ENCODE data around the gene TAOK1.
A peak's percentile ranks its signal among the peaks of the same experiment; 100 is the strongest.
"Not testable (repeated sequence)": the region's sequence is repeated elsewhere in the genome, so short reads cannot be mapped to it uniquely, and the experiment has no call there.

The TAOK1 gene

DNA sequence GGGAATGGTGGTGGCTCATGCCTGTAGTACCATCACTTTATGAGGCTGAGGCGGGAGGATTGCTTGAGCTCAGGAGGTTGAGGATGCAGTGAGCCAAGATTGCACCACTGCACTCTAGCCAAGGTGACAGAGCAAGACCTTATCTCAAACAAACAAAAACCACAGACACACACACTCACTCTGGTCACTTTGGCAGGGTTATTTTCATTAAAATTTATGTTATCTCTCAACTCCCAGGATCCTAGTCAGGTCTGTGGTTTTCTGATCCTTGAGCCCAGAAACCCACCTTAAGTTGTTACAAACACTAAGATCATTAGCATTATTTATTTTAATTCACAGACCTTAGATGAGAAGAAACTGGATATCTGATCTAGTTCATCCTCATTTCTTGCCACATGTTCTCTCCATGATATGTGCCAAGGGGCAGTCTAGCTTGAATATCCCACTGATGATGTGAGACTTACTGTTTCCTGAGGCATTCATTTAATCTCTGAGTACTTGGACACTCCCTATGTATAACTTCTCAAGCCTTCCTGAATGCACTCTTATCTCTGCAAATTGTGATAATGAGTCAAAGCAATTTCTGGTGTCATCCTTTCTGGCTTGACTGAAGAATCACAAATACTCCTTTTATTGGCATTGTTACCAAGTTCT, 167.0 kb downstream of the TAOK1 start:
- peaks cover 41% of the 10 kb centered on the region for H3K4me1 Mint-ChIP-seq (ENCODE audit: low read depth)
- intact Hi-C loops (cut with micrococcal nuclease): no loop called here
- no peak overlapping the region for H3K27ac Mint-ChIP-seq
- H3K36me3 Mint-ChIP-seq (ENCODE audit: low read depth): peaks cover 7% of the 10 kb centered on the region
- H3K4me3 Mint-ChIP-seq: no peak overlapping the region
- H3K27me3 Mint-ChIP-seq: no peaks in the 10 kb centered on the region
- no peaks in the 10 kb centered on the region for H3K9me3 Mint-ChIP-seq

DNA sequence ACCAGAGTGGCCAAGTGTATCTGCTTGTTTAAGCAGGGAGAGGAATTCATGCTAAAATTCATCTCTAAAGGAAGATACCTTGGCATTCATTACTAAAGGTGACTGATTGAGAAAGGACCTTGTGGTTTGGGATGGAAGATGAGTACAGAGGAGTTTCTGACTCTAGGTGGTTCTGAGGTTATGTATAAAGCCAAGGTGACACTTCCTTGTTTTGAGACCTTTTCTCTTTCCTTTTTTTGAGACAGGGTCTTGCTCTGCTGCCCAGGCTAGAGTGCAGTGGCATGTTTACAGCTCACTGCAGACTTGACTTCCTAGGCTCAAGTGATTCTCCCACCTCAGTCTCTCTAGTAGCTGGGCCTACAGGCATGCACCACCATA, 167.6 kb downstream of the TAOK1 start:
- peaks cover 12% of the 10 kb centered on the region for H3K36me3 Mint-ChIP-seq (ENCODE audit: low read depth)
- H3K9me3 Mint-ChIP-seq: no peaks in the 10 kb centered on the region
- peaks cover 46% of the 10 kb centered on the region for H3K4me1 Mint-ChIP-seq (ENCODE audit: low read depth)
- H3K4me3 Mint-ChIP-seq: no peak overlapping the region
- H3K27me3 Mint-ChIP-seq: no peaks in the 10 kb centered on the region
- intact Hi-C loops (cut with micrococcal nuclease): no loop called here
- H3K27ac Mint-ChIP-seq: peak overlapping the region; percentile 49

DNA sequence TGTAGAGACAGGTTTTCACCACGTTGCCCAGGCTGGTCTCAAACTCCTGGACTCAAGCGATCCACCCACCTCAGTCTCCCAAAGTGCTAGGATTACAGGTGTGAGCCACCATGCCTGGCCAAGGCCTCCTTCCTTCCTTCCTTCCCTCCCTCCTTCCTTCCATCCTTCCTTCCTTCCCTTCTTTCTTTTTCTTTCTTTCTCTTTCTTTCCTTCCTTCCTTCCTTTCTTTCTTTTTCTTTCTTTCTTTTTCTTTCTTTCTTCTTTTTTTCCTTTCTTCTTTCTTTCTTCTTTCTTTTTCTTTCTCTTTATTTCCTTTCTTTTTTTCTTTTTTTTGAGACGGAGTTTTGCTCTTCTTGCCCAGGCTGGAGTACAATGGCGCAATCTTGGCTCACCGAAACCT, 168.0 kb downstream of the TAOK1 start:
- H3K4me1 Mint-ChIP-seq (ENCODE audit: low read depth): peaks cover 50% of the 10 kb centered on the region
- H3K9me3 Mint-ChIP-seq; H3K27me3 Mint-ChIP-seq; H3K4me3 Mint-ChIP-seq; intact Hi-C loops (cut with micrococcal nuclease): not testable (repeated sequence)
- peak overlapping the region; percentile 49 for H3K27ac Mint-ChIP-seq
- peaks cover 16% of the 10 kb centered on the region for H3K36me3 Mint-ChIP-seq (ENCODE audit: low read depth)

DNA sequence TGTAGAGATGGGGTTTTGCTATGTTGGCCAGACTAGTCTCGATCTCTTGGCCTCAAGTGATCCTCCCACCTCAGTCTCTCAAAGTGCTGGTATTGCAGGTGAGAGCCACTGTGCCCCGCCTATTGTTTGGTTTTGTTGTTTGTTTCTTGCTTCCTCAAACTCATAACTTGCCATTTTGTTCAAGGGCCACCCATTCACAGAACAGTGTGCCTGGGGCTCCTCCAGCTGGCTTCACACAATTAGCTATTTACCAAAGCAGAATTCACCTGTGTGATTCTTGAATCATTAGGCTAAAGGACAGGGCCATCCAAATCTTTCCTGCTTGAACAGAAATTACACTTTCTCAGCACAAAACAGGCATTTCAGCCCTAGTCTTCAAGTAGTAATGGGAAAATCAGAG, 169.5 kb downstream of the TAOK1 start:
- Mint-ChIP-seq H3K4me3 (no peak overlapping the region), H3K36me3 (ENCODE audit: low read depth) (peaks cover 24% of the 10 kb centered on the region), H3K27me3 (no peaks in the 10 kb centered on the region), H3K9me3 (no peaks in the 10 kb centered on the region), H3K27ac (peak overlapping the region; percentile 88), H3K4me1 (ENCODE audit: low read depth) (peaks cover 61% of the 10 kb centered on the region)
- intact Hi-C loops (cut with micrococcal nuclease): loop anchor here (10.0 kb wide), 2 partner anchors 55 to 165 kb away; partner anchors contain the start of gene TAOK1

DNA sequence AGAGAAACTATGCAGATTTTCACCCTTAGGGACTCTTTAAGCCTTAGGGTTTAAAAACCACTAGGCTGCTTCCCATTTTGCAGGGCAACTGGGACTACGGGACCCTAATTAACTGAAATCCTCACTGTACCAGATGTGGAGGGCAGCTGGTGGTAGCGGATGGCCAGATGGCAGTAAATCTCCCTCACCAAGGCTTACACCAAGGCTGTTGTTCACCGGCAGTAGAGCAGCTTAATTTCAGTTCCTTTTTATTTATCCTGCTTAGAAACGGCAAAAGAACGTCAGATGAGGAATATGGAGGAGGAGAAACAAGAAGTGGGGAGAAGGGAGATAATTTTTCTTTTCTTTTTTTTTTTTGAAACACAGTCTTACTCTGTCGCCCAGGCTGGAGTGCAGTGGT, 170.2 kb downstream of the TAOK1 start:
- Mint-ChIP-seq H3K4me3 (peak overlapping the region; percentile 56), H3K36me3 (ENCODE audit: low read depth) (peaks cover 24% of the 10 kb centered on the region), H3K27me3 (no peaks in the 10 kb centered on the region), H3K4me1 (ENCODE audit: low read depth) (peaks cover 57% of the 10 kb centered on the region), H3K27ac (peak overlapping the region; percentile 88), H3K9me3 (no peaks in the 10 kb centered on the region)
- intact Hi-C loops (cut with micrococcal nuclease): loop anchor here (10.0 kb wide), 2 partner anchors 54 to 166 kb away; partner anchors contain the start of gene TAOK1

DNA sequence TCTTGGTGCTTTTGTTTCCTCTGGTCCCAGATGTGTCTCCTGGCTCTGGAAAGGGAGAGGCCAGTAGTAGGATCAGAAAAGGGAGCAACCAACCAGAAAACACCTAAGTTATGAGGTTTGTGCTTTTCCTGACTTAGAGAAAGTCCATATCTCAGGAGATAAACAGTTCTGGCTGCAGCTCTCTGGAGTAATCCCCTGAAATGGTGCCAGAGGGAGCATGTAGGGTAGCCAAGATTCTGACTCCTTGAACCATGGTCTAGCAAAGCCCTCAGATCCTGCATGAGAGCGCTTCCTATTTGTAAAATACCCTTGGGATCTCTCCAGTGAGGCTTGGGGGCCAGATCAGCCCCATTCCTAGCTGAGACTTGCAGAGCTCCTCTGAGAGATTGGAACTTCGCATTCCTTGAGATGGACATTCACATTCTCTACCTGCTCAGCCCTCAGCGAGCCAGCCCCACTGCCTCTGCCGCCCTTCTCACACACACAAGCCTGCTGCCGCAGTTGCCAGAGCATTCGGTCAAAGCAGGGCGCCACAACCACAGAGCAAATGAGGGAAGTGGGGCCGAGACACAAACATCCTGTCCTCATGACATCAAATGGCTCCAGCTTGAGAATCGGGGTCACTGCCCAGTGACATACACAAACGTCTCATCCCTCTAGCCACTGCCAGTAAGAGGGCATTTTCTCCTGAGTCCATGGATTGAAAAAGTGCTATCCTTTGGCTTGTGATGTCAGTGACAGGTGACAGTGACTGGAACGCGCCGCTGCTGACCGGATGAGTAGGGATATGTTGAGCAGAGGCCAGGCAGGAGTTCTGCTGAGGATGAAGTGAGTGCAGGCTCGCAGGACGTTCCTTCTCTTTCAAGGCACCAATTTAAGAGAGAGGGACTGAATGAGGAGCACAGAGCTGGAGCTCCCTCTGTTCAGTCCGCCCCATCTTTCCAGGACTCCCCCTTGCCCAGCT, 171.7 kb downstream of the TAOK1 start:
- Mint-ChIP-seq H3K4me1 (ENCODE audit: low read depth) (peaks cover 67% of the 10 kb centered on the region), H3K27me3 (no peaks in the 10 kb centered on the region), H3K4me3 (peak overlapping the region; percentile 58), H3K36me3 (ENCODE audit: low read depth) (peaks cover 31% of the 10 kb centered on the region), H3K27ac (peak overlapping the region; percentile 88), H3K9me3 (no peaks in the 10 kb centered on the region)
- intact Hi-C loops (cut with micrococcal nuclease): loop anchor here (10.0 kb wide), 2 partner anchors 53 to 167 kb away; partner anchors contain the start of gene TAOK1

DNA sequence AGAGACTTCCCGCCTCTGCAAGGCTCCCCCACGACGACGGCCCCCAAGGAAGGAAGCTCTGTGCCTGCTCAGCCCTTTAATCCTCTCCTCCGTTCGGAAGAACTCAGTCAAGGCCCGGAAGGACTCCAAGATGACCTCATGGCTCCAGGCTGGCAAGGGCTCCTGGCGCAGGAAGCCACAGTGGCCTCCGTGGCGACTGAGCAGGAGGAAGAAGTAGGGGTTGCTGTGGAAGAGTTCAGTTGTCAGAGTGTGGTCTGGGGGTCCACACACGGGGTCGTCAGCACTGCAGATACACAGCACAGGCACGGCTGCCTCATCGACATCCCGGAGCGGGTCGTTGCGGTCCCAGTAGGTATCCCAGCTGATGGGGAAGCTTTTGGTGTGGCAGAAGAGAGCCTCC, 172.5 kb downstream of the TAOK1 start:
- Mint-ChIP-seq H3K27me3 (no peaks in the 10 kb centered on the region), H3K36me3 (ENCODE audit: low read depth) (peaks cover 39% of the 10 kb centered on the region), H3K4me1 (ENCODE audit: low read depth) (peaks cover 67% of the 10 kb centered on the region), H3K4me3 (peak overlapping the region; percentile 4), H3K27ac (peak overlapping the region; percentile 88), H3K9me3 (no peaks in the 10 kb centered on the region)
- intact Hi-C loops (cut with micrococcal nuclease): loop anchor here (10.0 kb wide), 2 partner anchors 52 to 168 kb away; partner anchors contain the start of gene TAOK1

DNA sequence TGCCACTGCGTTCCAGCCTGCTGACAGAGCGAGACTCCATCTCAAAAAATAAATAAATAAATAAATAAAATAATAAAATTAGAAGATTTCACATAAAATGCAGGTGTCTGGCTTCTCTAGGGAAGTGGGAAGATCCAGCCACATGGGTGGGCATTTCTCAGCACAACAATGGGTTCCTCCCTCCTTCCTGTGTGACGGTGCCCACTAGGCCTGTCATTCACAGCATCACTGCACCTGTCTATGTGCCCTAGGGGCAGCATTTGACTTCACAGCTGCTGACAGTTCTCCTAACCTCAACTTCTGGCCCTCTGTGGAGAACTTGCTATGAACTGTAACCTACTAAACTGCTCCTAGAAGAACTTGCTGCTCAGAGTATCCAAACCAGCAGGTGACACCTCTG, 173.7 kb downstream of the TAOK1 start:
- H3K27me3 Mint-ChIP-seq: no peaks in the 10 kb centered on the region
- H3K27ac Mint-ChIP-seq: no peak overlapping the region
- peaks cover 51% of the 10 kb centered on the region for H3K36me3 Mint-ChIP-seq (ENCODE audit: low read depth)
- peaks cover 75% of the 10 kb centered on the region for H3K4me1 Mint-ChIP-seq (ENCODE audit: low read depth)
- intact Hi-C loops (cut with micrococcal nuclease): loop anchor here (10.0 kb wide), 2 partner anchors 51 to 169 kb away; partner anchors contain the start of gene TAOK1
- no peaks in the 10 kb centered on the region for H3K9me3 Mint-ChIP-seq
- no peak overlapping the region for H3K4me3 Mint-ChIP-seq

DNA sequence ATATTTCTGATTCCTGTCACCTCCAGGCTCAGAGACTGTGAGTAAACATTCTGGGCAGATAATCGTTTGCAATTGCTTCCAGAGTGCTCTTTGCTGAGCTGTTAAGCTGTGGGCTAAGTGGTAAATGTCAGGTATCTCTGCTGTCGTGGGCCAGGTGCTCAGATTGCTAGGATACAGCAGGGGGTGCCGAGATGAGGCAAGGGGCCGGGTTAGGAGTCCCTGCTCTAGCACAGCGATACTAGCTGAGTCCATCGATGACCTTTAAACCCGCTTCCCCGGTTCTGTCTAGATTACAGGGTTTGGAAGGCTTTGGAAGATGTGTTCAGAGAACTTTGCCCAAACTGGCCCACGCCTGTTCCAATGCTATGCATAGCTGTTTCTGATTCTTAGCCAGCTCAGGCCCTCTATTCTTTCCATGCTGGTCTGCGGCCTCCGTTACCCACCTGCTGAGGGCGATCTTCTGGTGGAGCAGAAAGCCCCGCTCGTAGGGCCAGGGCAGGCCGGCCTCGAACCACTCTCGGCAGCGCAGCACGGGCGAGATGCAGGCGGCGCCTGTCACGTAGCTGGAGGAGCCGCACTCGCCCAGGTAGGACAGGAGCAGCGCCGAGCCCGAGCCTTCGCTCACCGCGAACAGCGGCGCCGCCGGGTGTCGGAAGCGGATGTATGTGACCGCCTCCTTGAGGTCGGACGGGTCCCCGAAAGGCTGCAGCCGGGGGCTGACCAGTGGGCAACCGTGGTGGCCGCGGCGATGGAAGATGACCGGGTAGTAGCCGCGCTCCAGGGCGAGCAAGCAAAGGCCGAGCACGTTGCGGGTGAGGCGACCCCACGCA, 175.7 kb downstream of the TAOK1 start:
- Mint-ChIP-seq H3K4me1 (ENCODE audit: low read depth) (peaks cover 69% of the 10 kb centered on the region), H3K4me3 (peak overlapping the region; percentile 98), H3K9me3 (no peaks in the 10 kb centered on the region), H3K36me3 (ENCODE audit: low read depth) (peaks cover 63% of the 10 kb centered on the region), H3K27me3 (no peaks in the 10 kb centered on the region), H3K27ac (peak overlapping the region; percentile 95)
- intact Hi-C loops (cut with micrococcal nuclease): loop anchor here (10.0 kb wide), 2 partner anchors 49 to 171 kb away; partner anchors contain the start of gene TAOK1

DNA sequence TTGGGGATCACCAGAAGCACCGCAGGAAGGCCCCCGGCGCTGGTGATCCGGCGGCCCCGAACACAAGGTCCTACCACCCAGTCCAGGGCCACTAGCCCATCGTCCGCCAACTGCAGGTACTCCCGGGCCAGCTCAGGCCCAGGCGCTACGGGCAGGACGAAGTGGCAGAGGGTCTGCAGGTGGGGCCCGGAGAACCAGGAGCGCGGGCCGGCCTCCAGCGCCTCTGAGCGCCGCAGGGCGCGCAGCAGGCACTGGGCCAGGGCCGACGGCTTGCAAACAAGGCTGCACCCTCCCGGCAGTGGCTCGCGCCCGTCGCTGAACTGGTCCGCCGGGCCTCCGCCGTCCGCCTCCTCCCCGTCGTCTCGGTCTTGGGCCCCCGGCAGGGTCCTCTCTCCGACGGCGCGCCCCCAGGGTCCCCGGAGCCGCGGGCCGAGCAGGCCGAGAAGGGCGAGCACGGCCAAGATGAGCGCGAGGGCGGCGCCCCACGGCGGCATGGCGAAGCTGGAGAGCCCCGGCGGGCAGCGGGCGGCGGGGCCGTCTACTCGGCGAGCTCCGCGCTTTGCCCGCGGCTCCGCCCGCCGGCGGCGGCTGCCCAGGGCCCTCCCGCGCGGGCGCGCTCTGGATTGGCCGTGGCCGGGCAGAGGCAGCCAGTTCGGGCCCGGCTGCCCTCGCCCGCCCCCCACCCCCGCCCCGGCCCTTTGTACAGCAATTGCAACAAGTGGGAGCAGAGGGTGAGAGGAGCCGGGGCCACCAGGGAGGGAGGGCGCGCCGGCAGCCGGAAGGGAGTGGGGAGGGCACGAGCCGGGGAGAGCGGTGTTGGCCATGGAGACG, 176.5 kb downstream of the TAOK1 start, which contains the start of gene ABHD15:
ABHD15 (minus strand) TSS at position 565 of the 831 bp plus-strand sequence; CDS start at position 494, 71 bp downstream.
- Mint-ChIP-seq H3K36me3 (ENCODE audit: low read depth) (peaks cover 70% of the 10 kb centered on the region), H3K4me1 (ENCODE audit: low read depth) (peaks cover 69% of the 10 kb centered on the region)
- intact Hi-C loops (cut with micrococcal nuclease): loop anchor here (10.0 kb wide), 2 partner anchors 48 to 172 kb away; partner anchors contain the start of gene TAOK1

DNA sequence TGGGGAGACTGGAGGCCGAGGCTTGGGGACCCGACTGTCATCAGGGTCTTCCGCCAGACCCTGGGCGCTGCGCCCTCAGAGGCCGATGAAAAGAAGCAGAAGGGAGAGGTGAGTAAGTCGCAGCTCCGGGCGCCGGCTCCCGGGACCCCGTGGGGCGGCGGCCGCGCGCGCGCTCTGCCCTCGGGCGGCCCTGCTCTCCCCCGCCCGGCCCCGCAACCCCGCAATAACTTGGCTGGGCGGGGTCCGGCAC, 177.1 kb downstream of the TAOK1 start:
- Mint-ChIP-seq H3K4me1 (ENCODE audit: low read depth) (peaks cover 65% of the 10 kb centered on the region), H3K36me3 (ENCODE audit: low read depth) (peaks cover 70% of the 10 kb centered on the region)

More for the DNA sequence above, 176.5 kb downstream of the TAOK1 start, which contains the start of gene ABHD15:
- Mint-ChIP-seq H3K27me3 (no peaks in the 10 kb centered on the region), H3K9me3 (no peaks in the 10 kb centered on the region), H3K27ac (peak within 1 kb of the TSS; percentile 95), H3K4me3 (peak within 1 kb of the TSS; percentile 98)

DNA sequence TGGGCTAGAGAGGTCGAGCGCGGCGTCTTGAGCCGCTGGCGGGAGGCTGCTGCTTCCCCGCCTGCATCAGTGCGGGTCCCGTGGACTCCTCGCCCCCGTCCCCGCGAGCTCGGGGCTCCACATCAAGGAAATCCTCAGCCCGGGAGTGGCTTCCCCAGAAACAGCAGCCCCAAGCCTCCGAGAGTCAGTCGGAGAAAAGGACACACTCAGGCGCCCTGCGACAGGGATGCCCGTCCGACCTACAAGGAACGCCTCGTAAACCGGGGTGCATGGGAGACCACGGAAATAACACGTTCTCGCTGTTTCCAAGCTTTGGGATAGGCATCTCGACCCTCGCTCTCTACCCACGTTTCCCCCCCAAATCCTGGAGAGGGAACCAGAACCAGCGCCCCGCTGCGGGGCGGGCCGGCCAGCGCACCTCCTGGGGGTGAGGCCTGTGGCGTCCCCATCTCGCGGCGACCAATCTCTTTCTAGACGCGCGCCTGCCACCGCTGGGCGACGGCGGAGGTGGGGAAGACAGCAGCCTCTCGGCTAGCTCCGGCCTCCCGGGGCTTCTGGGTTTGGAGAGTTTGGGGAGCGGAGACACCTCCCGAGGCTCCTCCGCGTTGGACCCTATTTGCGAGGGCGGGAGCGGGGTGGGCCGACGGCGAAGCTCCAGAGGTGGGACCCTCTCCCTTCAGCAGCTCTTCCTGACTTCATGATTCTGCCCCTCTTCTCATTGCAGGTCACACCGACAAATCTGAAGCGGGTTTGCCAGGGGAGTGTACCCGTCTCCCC, 177.6 kb downstream of the TAOK1 start:
- intact Hi-C loops (cut with micrococcal nuclease): loop anchor here (10.0 kb wide), 2 partner anchors 47 to 173 kb away; partner anchors contain the start of gene TAOK1
- Mint-ChIP-seq H3K4me1 (ENCODE audit: low read depth) (peaks cover 60% of the 10 kb centered on the region), H3K4me3 (peak overlapping the region; percentile 98), H3K9me3 (no peaks in the 10 kb centered on the region), H3K27me3 (no peaks in the 10 kb centered on the region), H3K36me3 (ENCODE audit: low read depth) (peaks cover 68% of the 10 kb centered on the region), H3K27ac (peak overlapping the region; percentile 95)

More for the DNA sequence above, 177.1 kb downstream of the TAOK1 start:
- intact Hi-C loops (cut with micrococcal nuclease): loop anchor here (10.0 kb wide), 2 partner anchors 48 to 172 kb away; partner anchors contain the start of gene TAOK1
- peak overlapping the region; percentile 98 for H3K4me3 Mint-ChIP-seq
- H3K27me3 Mint-ChIP-seq: no peaks in the 10 kb centered on the region
- peak overlapping the region; percentile 95 for H3K27ac Mint-ChIP-seq
- no peaks in the 10 kb centered on the region for H3K9me3 Mint-ChIP-seq

All from dendritic cell treated with granulocyte-macrophage colony-stimulating factor and Interleukin-4, amounts not matched to agents 40 ng/mL and 50 ng/mL, for 4 days (primary cell).